Limb (tissue), 2 donors: ENCODE results near the gene KANSL1.

Experiments used
- DNase-seq, 2 donors: peaks; one replicate each; pipeline ENCODE4 v3.0.0-alpha.2; 2016; ENCODE audit errors: extremely low spot score in 2 of 2

The KANSL1 gene

DNA sequence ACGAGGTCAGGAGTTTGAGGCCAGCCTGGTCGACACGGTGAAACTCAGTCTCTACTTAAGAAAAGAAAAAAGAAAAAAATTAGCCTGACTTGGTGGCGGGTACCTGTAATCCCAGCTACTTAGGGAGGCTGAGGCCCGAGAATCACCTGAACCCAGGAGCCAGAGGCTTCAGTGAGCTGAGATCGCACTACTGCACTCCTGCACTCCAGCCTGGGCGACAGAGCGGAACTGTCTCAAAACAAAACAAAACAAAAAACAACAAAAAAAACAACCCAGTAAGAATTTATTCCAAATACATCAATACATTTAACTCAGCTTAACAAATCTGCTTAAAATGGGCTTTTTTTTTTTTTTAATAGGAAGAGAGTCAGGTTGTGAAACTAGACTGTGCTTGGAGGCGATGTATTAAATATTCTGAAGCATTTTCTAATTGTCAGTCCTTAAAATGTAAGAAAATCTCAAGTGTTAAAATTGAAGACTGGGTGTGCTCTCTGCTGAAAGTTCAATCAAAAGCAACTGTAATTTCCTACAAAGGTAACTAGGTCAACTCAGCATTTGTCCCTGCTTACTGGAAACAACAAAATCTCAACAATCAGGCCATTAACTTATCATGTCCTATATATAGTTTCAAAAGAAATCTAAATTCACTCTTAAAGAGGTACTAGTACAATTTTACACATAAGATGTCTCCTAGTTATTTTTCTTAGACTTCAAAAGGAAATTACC lies 23.2 kb downstream of the KANSL1 start:
- DNase-seq = no peak

DNA sequence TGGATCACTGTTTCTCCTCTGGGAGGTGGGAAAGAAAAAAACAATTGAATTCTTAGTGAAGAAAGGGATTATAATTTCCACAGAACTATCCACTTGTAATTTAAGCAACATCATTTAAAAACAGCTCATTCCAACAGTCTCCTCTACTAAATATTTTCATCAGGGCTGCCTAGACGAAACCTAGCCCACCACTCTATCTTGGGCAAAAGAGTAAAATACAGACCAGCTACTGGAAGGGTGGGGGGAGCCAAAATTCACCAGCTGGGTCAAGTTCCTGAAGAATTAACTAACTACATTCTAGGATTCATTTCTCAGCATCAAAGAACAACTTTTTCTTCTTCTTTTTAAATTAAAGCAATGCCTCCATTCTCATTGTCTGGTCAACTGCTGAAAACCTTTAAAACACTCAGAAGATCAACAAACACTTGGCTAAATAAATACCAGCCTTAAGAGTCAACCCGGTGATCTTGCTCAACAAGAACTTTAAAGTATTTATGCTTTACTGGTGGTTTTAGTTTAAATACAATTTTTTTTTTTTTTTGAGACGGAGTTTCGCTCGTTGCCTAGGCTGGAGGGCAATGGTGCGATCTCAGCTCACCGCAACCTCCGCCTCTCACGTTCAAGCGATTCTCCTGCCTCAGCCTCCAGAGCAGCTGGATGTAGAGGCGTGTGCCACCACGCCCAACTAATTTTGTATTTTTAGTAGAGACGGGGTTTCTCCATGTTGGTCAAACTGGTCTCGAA lies 25.2 kb downstream of the KANSL1 start:
- no peak for DNase-seq

DNA sequence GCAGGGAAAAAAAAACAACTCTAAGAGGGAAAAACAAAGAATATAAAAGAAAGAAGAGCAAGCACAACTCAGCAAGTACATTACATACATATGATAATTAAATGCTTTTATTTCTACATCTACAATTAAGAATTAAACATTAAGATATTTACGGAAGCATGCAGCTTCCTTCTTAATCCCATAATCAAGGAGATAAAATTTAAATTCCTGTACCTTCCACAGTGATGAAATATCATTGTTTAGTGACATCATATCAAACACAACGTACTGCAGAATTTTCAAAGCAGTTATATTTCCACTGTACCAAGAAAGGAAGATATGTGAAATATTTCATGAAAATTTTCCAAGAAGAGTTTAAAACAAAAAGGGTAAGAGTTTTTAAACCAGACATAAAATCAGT lies 26.0 kb downstream of the KANSL1 start:
- DNase-seq = no peak

DNA sequence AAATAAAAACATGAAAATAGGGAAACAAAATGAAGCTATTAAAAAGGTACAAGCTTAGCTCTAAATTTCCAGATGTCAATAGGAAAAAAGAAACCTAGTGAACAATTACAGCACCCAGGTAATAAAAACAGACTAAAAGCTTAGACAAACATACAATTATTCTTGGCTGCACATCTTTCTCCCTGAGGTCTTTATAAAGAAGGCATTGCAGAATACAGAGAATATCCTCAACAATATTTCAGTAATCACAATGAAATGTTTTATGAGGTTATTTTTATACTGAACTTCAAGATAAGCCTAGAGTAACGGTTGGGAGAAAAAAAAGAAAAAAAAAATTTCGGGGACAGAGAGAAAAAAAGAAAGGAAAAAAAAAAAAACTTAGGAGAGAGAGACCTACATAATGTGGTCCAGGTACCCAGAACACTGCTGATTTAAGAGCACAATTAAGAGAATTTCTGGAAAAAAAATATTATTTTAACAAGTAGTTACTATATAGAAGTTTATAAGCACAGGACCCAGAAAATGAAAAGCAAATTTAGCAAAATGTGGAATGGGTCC lies 26.5 kb downstream of the KANSL1 start:
- no peak for DNase-seq

DNA sequence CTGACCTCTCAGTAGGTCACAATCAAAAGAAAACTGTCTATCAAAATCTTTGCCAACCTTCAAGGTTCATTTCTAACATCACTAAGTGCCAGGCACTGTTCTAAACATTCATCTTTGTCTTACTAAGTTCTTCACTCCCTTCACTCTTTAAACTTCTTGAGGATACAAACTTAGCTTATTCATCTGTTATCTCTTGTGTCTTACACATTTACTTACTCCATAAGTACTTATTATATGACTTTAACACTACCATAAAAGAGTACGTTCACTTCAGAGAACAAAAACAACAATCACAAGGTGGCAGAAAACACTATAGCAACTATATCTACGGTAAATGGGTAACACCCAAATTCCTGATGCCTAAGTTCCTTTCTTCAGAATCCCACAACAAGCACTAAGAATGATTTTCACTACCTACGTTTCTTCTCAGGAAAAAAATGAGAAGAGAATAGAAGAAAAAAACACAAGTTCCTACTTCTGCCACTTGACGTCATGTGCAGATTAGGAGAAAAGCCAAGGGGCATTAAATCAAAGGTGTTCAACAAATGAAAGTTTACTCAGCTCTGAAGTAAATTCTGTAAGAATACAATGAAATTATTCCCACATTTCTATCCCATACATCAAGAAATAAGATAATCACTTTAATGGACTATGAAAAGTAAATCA lies 29.2 kb downstream of the KANSL1 start:
- no peak for DNase-seq

DNA sequence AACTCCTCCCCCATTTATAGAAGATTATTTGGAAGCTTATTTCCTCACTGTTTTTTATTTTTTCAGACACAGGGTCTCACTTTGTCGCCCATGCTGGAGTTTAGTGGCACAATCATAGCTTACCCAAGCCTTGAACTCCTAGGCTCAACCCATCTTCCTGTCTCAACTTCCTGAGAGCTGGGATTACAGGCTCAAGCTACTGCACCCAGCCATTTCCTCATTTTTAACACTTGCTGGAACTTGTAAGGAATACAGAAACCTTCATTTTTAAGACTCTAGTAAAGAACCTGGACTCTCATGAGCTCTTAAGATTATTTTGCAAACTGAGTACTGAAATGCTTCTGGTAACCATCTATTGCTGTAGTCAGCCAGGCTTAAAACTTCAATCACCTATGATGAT lies 29.9 kb downstream of the KANSL1 start:
- no peak for DNase-seq

DNA sequence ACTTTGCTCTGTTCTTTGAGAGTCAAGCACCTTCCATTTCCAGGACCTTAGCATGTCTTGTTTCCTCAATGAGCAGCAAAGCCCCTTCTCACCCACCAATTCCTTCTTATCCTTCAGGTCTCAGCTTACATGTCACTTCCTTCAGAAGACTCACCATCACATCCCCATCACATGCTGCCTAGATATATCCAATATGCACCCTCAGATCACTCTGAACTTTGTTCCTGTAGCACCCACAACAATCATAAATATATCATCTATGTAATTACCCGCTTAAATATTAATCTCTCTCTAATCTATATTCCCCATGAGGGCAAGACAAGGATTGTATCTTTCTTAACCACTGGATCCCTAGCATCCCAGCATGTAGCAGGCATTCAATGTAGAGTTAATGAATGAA lies 30.4 kb downstream of the KANSL1 start:
- DNase-seq = no peak

DNA sequence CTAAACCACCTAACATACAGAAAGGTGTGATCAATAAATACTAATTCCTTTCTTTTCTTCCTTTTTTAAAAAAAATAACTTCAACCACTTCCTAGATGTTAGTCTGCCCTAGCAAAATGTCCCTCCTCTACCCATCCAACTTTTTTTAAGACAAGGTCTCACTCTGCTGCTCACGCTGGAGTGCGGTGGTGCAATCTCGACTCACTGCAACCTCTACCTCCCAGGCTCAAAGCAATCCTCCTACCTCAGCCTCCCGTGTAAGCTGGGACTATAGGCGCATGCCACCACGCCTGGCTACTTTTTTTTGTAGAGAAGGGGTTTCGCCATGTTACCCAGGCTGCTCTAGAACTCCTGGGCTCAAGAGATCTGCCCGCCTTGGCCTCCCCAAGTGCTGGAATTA lies 33.1 kb downstream of the KANSL1 start:
- DNase-seq = no peak

DNA sequence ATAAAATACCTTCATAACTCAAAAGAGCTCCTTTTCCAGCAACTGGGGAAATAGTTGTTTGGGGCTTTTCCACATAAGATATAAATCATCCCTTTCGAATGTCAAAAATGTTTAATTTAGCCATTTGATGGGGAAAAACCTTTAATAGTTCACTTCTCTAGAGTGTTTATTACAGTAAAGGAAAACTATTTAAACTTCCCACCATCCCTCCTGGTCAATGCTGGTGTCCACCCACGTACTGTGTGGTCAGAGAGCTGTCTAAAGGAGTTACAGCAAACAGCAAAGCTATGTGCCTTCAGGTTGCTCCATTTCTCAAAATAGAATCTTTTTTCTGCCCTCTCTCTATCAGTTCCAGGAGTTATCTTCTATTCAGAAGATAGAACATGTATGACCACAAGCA lies 33.5 kb downstream of the KANSL1 start:
- no peak for DNase-seq

DNA sequence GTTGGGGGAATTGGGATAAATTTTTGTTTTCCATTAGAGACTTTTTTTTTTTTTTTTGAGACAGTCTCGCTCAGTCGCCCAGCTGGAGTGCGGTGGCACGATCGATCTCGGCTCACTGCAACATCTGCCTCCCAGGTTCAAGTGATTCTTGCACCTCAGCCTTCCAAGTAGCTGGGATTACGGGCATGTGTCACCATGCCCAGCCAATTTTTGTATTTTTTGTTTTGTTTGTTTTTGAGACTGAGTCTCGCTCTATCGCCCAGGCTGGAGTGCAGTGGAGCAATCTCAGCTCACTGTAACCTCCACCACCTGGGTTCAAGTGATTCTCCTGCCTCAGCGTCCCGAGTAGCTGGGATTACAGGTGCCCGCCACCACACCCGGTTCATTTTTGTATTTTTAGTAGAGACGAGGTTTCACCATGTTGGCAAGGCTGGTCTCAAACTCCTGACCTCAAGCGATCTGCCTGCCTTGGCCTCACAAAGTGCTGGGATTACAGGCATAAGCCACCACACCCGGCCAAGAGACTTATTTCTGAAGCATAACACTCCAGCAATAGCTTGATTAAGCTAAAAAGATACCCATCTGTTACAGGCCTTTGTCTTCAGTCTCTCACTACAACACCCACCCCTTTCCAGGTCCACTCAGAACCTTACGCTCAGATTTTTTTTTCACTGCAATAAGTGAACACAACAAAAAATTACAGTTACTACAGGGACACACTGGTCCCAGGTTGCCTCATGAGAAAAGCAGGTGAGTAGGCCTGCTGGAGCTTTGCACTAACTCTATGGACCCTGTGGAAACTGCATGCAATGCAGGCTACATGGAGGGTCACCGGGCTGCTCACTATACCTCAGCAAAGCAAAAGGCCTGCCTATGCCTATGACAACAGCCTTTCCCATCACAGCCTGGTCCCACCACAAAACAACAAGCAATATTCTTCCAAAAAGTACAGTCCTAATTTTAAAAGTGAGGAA lies 34.6 kb downstream of the KANSL1 start:
- DNase-seq = no peak

DNA sequence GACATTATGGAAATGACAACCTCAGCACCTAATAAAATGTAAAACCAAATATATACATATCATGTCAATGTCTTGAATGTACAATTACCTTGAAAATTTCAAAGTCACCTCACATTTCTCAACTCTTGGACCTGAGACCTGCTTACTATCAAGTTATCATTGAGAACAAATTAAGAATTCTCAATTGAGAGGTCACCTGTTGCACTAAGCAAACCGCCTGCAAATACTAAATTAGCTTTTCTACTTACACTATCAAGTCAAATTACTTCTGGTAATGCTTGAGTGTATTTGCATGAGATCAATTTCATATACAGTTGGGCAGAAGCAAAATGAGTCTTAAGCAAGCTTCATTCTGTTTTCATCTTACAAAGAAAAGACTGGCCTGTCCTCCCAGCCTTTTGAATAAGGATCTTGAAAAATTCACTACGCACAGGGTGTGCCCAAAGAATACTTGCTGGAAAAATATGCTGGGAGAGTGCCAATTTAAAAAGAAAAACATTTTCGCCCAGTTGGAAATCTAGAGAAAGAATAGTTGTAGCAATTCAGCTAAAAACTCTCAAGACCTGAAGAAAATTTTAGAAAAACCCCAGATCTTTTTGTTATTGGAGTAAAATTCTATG lies 35.7 kb downstream of the KANSL1 start:
- peak in 1 of 2 donors; percentile 6 for DNase-seq

DNA sequence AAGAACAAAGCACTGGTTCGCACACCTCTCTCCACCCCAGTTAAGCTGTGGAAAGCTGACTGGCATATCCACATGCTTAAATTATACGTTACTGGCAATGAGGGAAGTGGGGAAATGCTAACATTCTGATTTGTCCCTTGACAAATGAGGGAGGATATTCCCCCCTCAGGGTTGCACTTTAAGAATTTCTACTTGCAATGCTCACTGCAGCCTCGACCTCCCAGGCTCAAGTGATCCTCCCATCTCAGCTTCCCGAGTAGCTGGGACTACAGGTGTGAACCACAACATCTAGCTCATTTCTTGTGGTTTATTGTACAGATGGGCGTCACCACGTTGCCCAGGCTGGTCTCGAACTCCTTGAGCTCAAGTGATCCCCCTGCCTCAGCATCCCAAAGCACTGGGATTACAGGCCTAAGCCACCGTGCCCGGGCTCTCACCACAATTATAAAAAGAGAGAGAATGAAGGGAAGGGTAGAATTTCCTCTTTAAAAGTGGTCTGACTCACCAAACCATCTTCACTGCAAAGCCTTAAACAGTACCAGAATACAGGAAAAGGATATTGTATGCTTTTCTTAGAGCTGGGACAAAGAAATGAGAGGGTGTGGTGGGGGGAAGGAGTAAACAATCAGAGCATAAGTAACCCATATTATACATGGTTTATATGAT lies 38.9 kb downstream of the KANSL1 start:
- no peak for DNase-seq

DNA sequence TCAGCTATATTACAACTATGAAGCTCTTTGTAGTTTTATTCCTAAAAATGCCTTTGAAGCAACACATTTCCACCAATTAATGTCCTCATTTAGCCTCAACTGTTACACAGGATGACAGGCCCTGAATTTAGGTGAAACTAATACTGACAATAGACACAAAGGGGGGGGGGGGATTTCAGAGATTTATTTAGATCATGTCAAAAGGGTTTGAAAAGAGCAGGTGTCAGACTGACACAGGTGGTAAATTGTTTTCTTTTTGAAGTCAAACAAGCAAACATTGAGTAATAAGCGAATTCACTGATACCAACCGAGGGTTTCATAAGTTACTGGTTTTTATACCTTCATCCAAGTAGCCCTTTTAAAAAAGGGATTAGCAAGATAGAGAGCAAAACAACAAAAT lies 40.8 kb downstream of the KANSL1 start:
- no peak for DNase-seq

DNA sequence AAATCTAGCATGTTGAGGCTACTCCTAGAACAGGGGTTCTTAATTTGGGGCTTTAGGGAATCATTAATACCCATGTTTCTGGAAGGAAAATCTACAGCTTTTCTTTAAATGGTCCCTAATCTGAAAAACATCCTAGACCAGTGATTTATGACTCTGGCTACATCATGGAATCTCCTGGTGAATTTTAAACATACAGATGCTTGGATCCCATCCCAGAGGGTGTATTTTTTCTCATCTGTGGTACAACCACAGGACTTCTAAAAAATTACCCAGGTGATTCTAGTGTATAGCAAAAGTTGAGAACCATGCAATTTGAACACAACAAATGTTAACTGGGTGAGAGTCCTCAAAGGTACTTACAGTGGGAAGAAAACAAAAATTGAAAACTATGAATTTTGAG lies 41.5 kb downstream of the KANSL1 start:
- no peak for DNase-seq

DNA sequence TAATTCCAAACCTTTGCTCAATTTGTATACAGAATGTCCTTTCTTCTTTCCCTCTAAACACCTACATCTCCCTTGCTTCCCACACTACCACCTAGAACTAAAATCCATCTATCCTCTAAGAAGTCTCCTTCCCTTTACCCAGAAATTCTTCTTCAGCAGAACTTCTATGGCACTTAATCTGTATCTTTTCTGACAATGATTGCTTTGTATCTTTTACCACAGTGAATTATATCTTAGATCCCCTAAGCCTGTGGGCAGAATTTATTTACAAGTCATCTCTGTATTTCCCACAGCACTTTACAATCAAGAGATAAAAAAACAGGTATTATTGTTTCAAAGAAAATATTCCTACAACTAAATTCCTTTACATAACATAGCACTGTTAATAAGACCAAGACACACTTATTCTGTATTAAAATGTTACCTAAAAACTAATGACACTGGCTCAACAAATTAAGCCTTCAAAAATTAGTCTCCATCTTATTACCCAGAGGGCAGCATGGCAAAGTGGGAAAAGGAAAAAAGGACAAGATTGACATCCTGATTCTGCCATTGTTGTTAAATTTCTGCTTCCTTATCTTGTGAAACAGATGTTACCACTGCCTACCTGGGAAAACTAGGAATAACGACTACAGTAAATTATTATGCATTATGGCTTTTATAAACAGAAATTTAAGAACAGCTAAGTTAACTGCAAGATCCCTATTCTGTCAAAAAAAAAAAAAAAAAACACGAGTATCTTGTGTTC lies 42.8 kb downstream of the KANSL1 start:
- DNase-seq = no peak

DNA sequence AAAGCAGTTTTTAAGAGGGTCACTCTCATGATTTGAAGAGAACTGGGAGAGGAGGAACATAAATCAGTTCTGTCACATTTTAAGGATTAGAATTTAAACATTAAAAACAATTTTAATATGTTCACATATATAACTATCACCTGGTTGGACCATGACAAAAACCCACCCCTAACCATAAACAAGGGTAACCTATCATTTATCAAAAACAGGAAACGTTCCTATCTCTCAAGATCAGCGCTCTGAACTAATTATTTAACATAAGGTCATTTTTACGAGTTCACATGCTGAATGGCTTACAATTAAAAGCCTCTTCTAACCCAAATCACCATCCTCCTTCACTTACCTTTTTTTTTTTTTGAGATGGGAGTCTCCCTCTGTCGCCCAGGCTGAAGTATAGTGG lies 45.0 kb downstream of the KANSL1 start:
- no peak for DNase-seq

DNA sequence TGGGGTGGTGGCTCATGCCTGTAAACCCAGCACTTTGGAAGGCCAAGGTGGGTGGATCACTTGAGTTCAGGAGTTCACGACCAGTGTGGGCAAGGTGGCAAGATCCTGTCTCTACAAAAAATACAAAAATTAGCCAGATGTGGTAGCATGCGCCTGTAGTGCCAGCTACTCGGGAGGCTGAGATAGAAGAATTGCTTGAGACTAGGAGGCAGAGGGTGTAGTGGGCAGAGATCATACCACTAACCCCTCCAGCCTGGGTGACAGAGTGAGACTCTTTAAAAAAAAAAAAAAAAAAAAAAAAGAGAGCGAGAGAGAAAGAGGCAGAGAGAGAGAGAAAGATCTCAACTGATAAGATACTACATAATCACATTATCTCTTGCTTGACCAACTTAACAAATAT lies 45.9 kb downstream of the KANSL1 start:
- no peak for DNase-seq

DNA sequence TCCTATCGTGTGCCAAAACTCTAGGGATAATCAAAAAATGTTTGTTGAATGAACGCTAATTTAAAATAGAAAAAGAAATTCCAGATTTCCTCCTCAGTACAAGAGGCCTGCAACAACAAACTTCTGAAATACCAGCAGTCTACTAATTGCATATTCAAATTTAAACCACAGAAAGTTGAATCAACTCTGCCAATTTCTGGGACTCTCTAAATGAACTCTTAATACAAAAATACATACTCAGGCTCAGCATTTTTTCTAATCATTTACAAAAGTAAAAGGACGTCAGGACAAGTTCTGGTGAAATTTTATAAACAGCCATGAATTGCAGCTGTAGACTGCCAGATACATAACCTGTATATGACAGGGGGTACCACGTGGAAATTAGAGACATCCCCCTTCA lies 49.0 kb downstream of the KANSL1 start:
- DNase-seq = no peak

DNA sequence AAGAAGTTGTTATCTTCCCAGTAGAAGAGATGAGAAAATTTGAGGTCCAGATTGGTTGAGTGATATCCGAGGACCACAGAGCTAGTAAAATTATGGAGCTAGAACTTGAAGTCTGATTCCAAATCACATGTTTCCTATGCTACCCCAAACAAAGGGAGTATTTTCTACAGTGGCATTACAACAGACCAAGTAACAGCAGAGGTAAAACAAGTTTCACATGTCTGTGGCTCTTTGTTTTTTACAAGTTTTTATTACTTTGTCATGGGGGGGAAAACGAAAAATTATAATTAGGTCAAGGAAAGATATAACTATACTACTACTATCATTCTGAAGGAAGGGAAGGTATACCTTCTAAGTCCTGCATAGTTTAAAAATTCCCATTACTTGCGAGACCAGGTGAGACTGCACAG lies 49.4 kb downstream of the KANSL1 start:
- DNase-seq = no peak
